Measurements from ENCODE around the gene APP. TPM values are rescaled to one million over a fixed set of nuclear protein-coding genes. Genes with fewer than 3 reads are reported as not detected.
"Not testable (repeated sequence)": the region's sequence is repeated elsewhere in the genome, so short reads cannot be mapped to it uniquely, and the experiment has no call there.

The APP gene
- total and polyA plus RNA-seq, 8 donors: 373 to 671 (median 580) TPM

DNA sequence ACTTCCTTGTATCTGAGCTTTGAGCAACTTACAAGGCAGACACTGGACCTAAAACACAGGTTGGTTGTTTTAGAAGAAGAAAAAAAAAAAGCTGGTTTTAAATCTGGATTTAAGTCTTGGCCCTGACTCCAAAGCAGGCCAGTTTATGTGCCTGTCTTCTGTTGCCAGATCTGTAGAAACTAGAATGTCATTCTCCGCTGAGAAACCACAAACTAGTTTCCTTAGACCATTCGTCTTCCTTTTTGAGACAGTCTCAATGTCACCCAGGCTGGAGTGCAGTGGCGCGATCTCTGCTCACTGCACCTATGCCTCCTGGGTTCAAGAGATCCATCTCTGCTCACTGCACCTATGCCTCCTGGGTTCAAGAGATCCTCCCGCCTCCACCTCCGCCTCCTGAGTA is 33.9 kb downstream of the APP start:
- no peak for ATAC-seq

DNA sequence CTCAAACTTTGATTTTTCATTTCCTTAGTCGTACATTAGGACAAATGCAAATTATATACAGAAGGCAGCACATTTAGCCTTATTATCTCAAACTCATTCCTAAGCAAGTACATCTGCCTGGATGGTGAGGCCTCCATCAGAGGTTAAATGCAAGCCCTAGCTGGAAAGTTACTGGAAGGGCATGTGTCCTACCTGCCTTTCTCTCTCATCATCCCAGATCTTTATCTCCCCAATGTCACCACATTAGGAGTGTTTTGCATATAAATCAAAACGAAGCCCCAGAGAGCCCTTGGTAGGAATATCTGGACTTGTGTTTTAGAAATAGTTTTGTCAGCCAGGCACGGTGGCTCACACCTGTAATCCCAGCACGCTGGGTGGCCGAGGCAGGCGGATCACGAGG is 35.0 kb downstream of the APP start:
- intact Hi-C loops (cut with DNase I): no loop called here
- no peak overlapping the region for H3K4me3 ChIP-seq

More for the DNA sequence above, 33.9 kb downstream of the APP start:
- TF ChIP-seq, protein P1, sequence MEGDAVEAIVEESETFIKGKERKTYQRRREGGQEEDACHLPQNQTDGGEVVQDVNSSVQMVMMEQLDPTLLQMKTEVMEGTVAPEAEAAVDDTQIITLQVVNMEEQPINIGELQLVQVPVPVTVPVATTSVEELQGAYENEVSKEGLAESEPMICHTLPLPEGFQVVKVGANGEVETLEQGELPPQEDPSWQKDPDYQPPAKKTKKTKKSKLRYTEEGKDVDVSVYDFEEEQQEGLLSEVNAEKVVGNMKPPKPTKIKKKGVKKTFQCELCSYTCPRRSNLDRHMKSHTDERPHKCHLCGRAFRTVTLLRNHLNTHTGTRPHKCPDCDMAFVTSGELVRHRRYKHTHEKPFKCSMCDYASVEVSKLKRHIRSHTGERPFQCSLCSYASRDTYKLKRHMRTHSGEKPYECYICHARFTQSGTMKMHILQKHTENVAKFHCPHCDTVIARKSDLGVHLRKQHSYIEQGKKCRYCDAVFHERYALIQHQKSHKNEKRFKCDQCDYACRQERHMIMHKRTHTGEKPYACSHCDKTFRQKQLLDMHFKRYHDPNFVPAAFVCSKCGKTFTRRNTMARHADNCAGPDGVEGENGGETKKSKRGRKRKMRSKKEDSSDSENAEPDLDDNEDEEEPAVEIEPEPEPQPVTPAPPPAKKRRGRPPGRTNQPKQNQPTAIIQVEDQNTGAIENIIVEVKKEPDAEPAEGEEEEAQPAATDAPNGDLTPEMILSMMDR (IDR thresholded peaks at IDR 0.05): no peak
- no peaks in the 10 kb centered on the region for H3K27me3 ChIP-seq
- no peak overlapping the region for H3K4me3 ChIP-seq
- no peak for DNase-seq
- H3K4me1 ChIP-seq: peaks cover 0 to 38% of the 10 kb centered on the region in 2 donors
- intact Hi-C loops (cut with DNase I): no loop called here
- H3K27ac ChIP-seq: no peak overlapping the region
- H3K9me3 ChIP-seq: no peaks in the 10 kb centered on the region
- no peaks in the 10 kb centered on the region for H3K36me3 ChIP-seq

DNA sequence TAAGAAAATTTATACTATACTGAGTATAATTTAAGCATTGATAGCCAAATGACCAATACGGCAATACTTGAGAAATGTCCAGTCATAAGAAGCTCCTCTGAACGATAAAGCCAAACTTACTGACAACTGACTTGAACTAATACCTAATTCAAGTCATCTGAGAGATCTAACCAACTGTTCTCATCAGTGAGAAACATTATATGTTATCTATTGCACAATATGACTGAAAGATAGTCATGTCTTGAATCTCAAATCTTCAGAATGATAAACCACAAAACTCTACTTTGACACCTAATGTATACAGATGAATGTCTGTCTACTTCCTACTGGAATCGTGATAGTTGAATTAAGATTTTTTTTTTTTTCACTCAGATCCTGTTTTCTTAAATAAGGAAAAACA is 39.0 kb downstream of the APP start:
- Histone ChIP-seq H3K36me3 (no peaks in the 10 kb centered on the region), H3K4me1 (peaks cover 0 to 15% of the 10 kb centered on the region in 2 donors), H3K27me3 (no peaks in the 10 kb centered on the region), H3K27ac (no peak overlapping the region), H3K9me3 (no peaks in the 10 kb centered on the region), H3K4me3 (no peak overlapping the region)
- ATAC-seq (no peak), DNase-seq (no peak)
- TF ChIP-seq, protein P1 (IDR thresholded peaks at IDR 0.05): no peak
- intact Hi-C loops (cut with DNase I): no loop called here

More for the DNA sequence above, 35.0 kb downstream of the APP start:
- Histone ChIP-seq H3K4me1 (peaks cover 0 to 35% of the 10 kb centered on the region in 2 donors), H3K27ac (no peak overlapping the region), H3K27me3 (no peaks in the 10 kb centered on the region), H3K36me3 (no peaks in the 10 kb centered on the region), H3K9me3 (no peaks in the 10 kb centered on the region)
- DNase-seq: no peak
- no peak for ATAC-seq
- TF ChIP-seq, protein P1 (IDR thresholded peaks at IDR 0.05): no peak

DNA sequence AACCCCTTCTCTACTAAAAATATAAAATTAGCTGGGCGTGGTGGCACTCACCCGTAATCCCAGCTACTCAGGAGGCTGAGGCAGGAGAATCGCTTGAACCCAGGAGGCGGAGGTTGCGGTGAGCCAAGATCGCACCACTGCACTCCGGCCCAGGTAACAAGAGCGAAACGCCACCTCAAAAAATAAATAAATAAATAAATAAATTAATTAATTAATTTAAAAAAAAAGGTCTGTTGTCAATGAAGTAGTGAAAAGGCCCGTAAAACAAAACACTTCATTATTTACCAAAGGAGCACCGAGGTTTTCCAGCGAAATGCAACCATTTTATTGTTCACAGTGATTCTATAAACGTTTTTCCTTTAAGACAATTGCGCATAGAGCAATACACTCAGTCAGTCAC is 39.5 kb downstream of the APP start:
- H3K27ac ChIP-seq; H3K4me3 ChIP-seq; H3K9me3 ChIP-seq; H3K36me3 ChIP-seq; H3K27me3 ChIP-seq; DNase-seq; ATAC-seq; intact Hi-C loops (cut with DNase I): not testable (repeated sequence)
- peaks cover 0 to 11% of the 10 kb centered on the region in 2 donors for H3K4me1 ChIP-seq

DNA sequence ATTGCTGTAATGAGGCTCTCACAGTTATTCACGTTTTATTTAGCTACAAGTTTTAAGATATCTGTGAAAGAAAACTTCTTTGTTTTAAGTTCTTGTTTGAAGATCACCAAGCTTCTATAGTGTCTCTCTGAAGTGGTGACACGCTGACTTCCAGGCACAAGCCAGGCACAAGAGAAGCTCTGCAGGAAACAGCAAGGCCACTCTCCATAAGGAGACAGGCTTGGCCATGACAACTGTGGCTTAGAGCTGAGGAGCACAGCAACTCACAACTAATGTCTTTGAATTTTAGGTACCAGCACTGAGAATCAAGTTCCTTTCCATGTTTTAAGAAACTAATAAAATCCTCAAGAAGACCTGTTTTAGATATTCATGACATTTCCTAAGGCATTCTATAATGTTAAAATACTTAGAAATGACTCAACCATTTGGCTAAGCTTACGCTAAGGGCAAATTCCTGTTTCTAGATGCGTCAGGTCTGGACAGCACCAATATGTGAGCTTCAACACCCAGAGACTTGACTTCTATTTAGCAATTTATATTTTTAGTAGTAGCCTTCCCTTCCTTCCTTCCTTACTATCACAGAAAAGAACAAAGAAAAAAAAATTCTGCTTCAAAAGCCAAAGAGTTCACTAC is 40.2 kb downstream of the APP start:
- DNase-seq (no peak), ATAC-seq (no peak)
- H3K27ac ChIP-seq: no peak overlapping the region
- no peaks in the 10 kb centered on the region for H3K36me3 ChIP-seq
- intact Hi-C loops (cut with DNase I): no loop called here
- peaks cover 0 to 11% of the 10 kb centered on the region in 2 donors for H3K4me1 ChIP-seq
- TF ChIP-seq, protein P1 (IDR thresholded peaks at IDR 0.05): no peak
- no peaks in the 10 kb centered on the region for H3K9me3 ChIP-seq
- H3K27me3 ChIP-seq: no peaks in the 10 kb centered on the region
- no peak overlapping the region for H3K4me3 ChIP-seq

DNA sequence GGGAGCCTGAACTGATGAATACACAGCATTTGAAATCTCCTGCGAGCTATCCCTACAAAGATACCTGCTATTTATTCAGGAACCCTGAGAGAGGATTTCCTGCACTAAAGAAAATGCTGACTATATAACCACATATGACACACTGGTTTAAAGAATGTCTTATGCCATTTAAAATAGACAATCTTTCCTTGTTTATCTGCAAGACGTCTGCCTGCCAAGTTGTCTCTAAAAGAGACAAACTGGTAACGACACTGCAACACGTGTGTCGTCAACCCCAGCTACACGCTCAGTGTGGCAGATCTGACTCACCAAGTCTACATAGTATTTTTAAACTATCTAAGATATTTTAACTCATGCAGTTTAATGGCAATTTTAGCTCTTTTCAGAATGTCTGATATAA is 42.7 kb downstream of the APP start:
- DNase-seq: no peak
- H3K27me3 ChIP-seq: no peaks in the 10 kb centered on the region
- TF ChIP-seq, protein P1 (IDR thresholded peaks at IDR 0.05): no peak
- H3K9me3 ChIP-seq: no peaks in the 10 kb centered on the region
- H3K4me3 ChIP-seq: no peak overlapping the region
- peaks cover 7 to 27% of the 10 kb centered on the region in 2 donors for H3K4me1 ChIP-seq
- no peaks in the 10 kb centered on the region for H3K36me3 ChIP-seq
- H3K27ac ChIP-seq: no peak overlapping the region
- intact Hi-C loops (cut with DNase I): no loop called here
- ATAC-seq: no peak
